H1 (cell line): ENCODE measurements around the gene PRSS22. TPM values are rescaled to one million over a fixed set of nuclear protein-coding genes. Genes with fewer than 3 reads are reported as not detected.

Experiments
- CTCF ChIA-PET: fragments of 300-600 bp; sonication (Branson Sonifier 250); formaldehyde crosslinking; loops from one replicate; lab custom pipeline; 2021; ENCODE audit not compliant: partially characterized antibody; lab: Charles Lee
- POLR2A ChIA-PET: fragments of 300-600 bp; sonication (Branson Sonifier 250); formaldehyde crosslinking; loops from one replicate; lab custom pipeline; 2021; ENCODE audit warnings: inconsistent platforms; ENCODE audit not compliant: partially characterized antibody; lab: Charles Lee
- DNase-seq, 2 experiments: peaks; one replicate each; pipeline versions ENCODE4 v3.0.0 to v3.0.0-alpha.2; 2010 to 2022; ENCODE audit warnings: low spot score in 2 of 2, low read depth in 1 of 2, mixed read lengths in 1 of 2
- FAIRE-seq: peaks from 2 replicates; lab custom pipeline; 2011; peaks lifted over from hg19 to GRCh38; lab: Jason Lieb, UNC
- H2AFZ ChIP-seq: 2 replicates; pipeline ENCODE4 v1.8.1; 2012; ENCODE audit warnings: low read length, inconsistent platforms
- H2AK5ac ChIP-seq: 2 replicates; pipeline ENCODE4 v1.6.1; 2013; ENCODE audit warnings: low read depth, low read length
- H2BK120ac ChIP-seq: replicated peaks from 2 replicates; pipeline ENCODE3; 2013; ENCODE audit warnings: low read depth, low read length, inconsistent platforms
- H2BK12ac ChIP-seq: 2 replicates; pipeline ENCODE4 v1.6.1; 2013; ENCODE audit warnings: low read depth, low read length
- H2BK15ac ChIP-seq: 2 replicates; pipeline ENCODE4 v1.6.1; 2013; ENCODE audit warnings: low read length
- H2BK20ac ChIP-seq: 2 replicates; pipeline ENCODE4 v1.6.1; 2013; ENCODE audit warnings: low read length
- H2BK5ac ChIP-seq: 2 replicates; pipeline ENCODE4 v1.6.1; 2013; ENCODE audit warnings: low read depth, low read length
- H3K14ac ChIP-seq: 2 replicates; pipeline ENCODE4 v1.6.1; 2013; ENCODE audit warnings: inconsistent platforms; ENCODE audit not compliant: insufficient read length
- H3K18ac ChIP-seq: 2 replicates; pipeline ENCODE4 v1.6.1; 2013; ENCODE audit warnings: low read length; ENCODE audit errors: extremely low read depth
- H3K23ac ChIP-seq: 2 replicates; pipeline ENCODE4 v1.6.1; 2013; ENCODE audit warnings: inconsistent platforms; ENCODE audit not compliant: insufficient read length
- H3K23me2 ChIP-seq: 2 replicates; pipeline ENCODE4 v1.6.1; 2013; ENCODE audit warnings: low read depth, low read length
- H3K27ac ChIP-seq: 2 replicates; pipeline ENCODE4 v1.6.1; 2011; ENCODE audit warnings: low read depth, low read length, inconsistent platforms
- H3K27me3 ChIP-seq, 4 experiments: replicated peaks in 1 of 4; 1 replicate in 1 of 4; 2 replicates in 3 of 4; pipeline versions ENCODE4 v1.6.1 to v1.8.1; 2011 to 2013; ENCODE audit warnings: low read length in 3 of 4, mild to moderate bottlenecking in 3 of 4, inconsistent platforms in 2 of 4, mixed read lengths in 2 of 4, moderate library complexity in 1 of 4; ENCODE audit not compliant: control insufficient read depth in 3 of 4, insufficient read depth in 3 of 4; ENCODE audit errors: extremely low read depth in 1 of 4
- H3K36me3 ChIP-seq, 4 experiments: 2 replicates each; pipeline versions ENCODE4 v1.6.1 to v1.8.1; 2011 to 2013; ENCODE audit warnings: mild to moderate bottlenecking in 4 of 4, low read length in 3 of 4, moderate library complexity in 2 of 4, control low read depth in 1 of 4, inconsistent platforms in 1 of 4; ENCODE audit not compliant: insufficient read depth in 4 of 4, control insufficient read depth in 2 of 4
- H3K4ac ChIP-seq: replicated peaks from 2 replicates; pipeline ENCODE3; 2013; ENCODE audit warnings: low read length, low read depth, mixed read lengths, inconsistent platforms; ENCODE audit not compliant: insufficient read length
- H3K4me1 ChIP-seq, 4 experiments: replicated peaks in 1 of 4; 1 replicate in 1 of 4; 2 replicates in 3 of 4; pipeline versions ENCODE4 v1.6.1 to v1.8.1; 2011 to 2013; ENCODE audit warnings: low read length in 3 of 4, inconsistent platforms in 2 of 4, mixed read lengths in 1 of 4; ENCODE audit not compliant: insufficient read depth in 4 of 4, control insufficient read depth in 3 of 4
- H3K4me2 ChIP-seq, 2 experiments: 2 replicates each; pipeline versions ENCODE4 v1.6.1 to v1.8.1; 2011 to 2013; ENCODE audit warnings: low read depth in 2 of 2, low read length in 2 of 2, control low read depth in 1 of 2, inconsistent platforms in 1 of 2, mild to moderate bottlenecking in 1 of 2; ENCODE audit not compliant: insufficient read depth in 1 of 2
- H3K4me3 ChIP-seq, 4 experiments: fragments of 200-600, 300-600 bp in 1 of 4; sonication (generic), shearing (Covaris generic), sonication (Bioruptor Twin) in 1 of 4; 2 replicates each; pipeline versions ENCODE4 v1.5.1 to v1.8.1; 2011 to 2016; ENCODE audit warnings: low read length in 4 of 4, low read depth in 3 of 4, control low read depth in 2 of 4, inconsistent platforms in 2 of 4, mild to moderate bottlenecking in 2 of 4, mixed read lengths in 1 of 4, moderate library complexity in 1 of 4; ENCODE audit not compliant: insufficient read depth in 2 of 4; ENCODE audit errors: extremely low read depth in 1 of 4
- H3K56ac ChIP-seq: replicated peaks from 2 replicates; pipeline ENCODE3; 2013; ENCODE audit warnings: low read depth, mild to moderate bottlenecking, mixed read lengths, low read length, inconsistent platforms; ENCODE audit not compliant: insufficient read length
- H3K79me1 ChIP-seq: 2 replicates; pipeline ENCODE4 v1.6.1; 2013; ENCODE audit warnings: low read depth, low read length, control low read depth
- H3K79me2 ChIP-seq, 2 experiments: 2 replicates each; pipeline versions ENCODE4 v1.6.1 to v1.8.1; 2012 to 2013; ENCODE audit warnings: low read length in 2 of 2, mild to moderate bottlenecking in 2 of 2, inconsistent platforms in 1 of 2; ENCODE audit not compliant: insufficient read depth in 2 of 2, control insufficient read depth in 1 of 2
- H3K9ac ChIP-seq, 4 experiments: replicated peaks in 1 of 4; 1 replicate in 1 of 4; 2 replicates in 3 of 4; pipeline versions ENCODE4 v1.6.1 to v1.8.1; 2011 to 2013; ENCODE audit warnings: low read depth in 3 of 4, low read length in 3 of 4, control low read depth in 2 of 4, mild to moderate bottlenecking in 2 of 4, moderate library complexity in 2 of 4, inconsistent platforms in 1 of 4; ENCODE audit errors: extremely low read depth in 1 of 4
- H3K9me3 ChIP-seq, 2 experiments: 2 replicates each; pipeline versions ENCODE4 v1.6.1 to v1.8.1; 2012 to 2013; ENCODE audit warnings: mild to moderate bottlenecking in 2 of 2, moderate library complexity in 2 of 2, control low read depth in 1 of 2, inconsistent platforms in 1 of 2, low read depth in 1 of 2, low read length in 1 of 2, mixed read lengths in 1 of 2; ENCODE audit not compliant: insufficient read depth in 2 of 2
- H4K20me1 ChIP-seq, 2 experiments: replicated peaks in 1 of 2; 2 replicates each; pipeline versions ENCODE3 to v1.8.1; 2011 to 2013; ENCODE audit warnings: inconsistent platforms in 2 of 2, low read length in 2 of 2, mild to moderate bottlenecking in 1 of 2; ENCODE audit not compliant: insufficient read depth in 2 of 2, control insufficient read depth in 1 of 2
- H4K5ac ChIP-seq: 2 replicates; pipeline ENCODE4 v1.6.1; 2013; ENCODE audit warnings: low read length, low read depth, mixed read lengths, inconsistent platforms; ENCODE audit not compliant: insufficient read length
- H4K8ac ChIP-seq: 2 replicates; pipeline ENCODE4 v1.8.0; 2013; ENCODE audit warnings: mild to moderate bottlenecking, moderate library complexity, low read length, inconsistent platforms; ENCODE audit not compliant: insufficient read depth; ENCODE audit errors: extremely low read depth
- H4K91ac ChIP-seq: replicated peaks from 2 replicates; pipeline ENCODE3; 2013; ENCODE audit warnings: low read length, mixed read lengths, inconsistent platforms; ENCODE audit not compliant: insufficient read length
- ASH2L ChIP-seq: fragments of 200-600, 300-600 bp; sonication (generic); IDR thresholded peaks from one replicate; pipeline ENCODE4 v1.7.1; 2017; ENCODE audit warnings: low read length
- BACH1 ChIP-seq: IDR thresholded peaks from 2 replicates; pipeline ENCODE4 v1.6.1; 2012; ENCODE audit warnings: low read length, improper control_type of control experiment
- CHD1 ChIP-seq: IDR thresholded peaks from 2 replicates; pipeline ENCODE4 v1.6.1; 2012; ENCODE audit warnings: low read depth, low read length, improper control_type of control experiment
- EZH2 ChIP-seq: fragments of 200-600 bp; sonication (generic); IDR thresholded peaks from 2 replicates; pipeline ENCODE4 v1.7.1; 2012; ENCODE audit warnings: low read depth, mild to moderate bottlenecking, moderate library complexity, low read length, inconsistent platforms; ENCODE audit not compliant: severe bottlenecking
- HDAC2 ChIP-seq, 2 experiments: fragments of 300-600 bp in 1 of 2; sonication (generic) in 1 of 2; IDR thresholded peaks; 2 replicates each; pipeline ENCODE4 v1.6.1; 2011 to 2012; ENCODE audit warnings: low read depth in 2 of 2, low read length in 2 of 2, mild to moderate bottlenecking in 2 of 2, moderate library complexity in 2 of 2, borderline replicate concordance in 1 of 2, inconsistent platforms in 1 of 2
- NANOG ChIP-seq: IDR thresholded peaks from 2 replicates; pipeline ENCODE4 v1.6.1; 2011; ENCODE audit warnings: low read length, low read depth, mild to moderate bottlenecking, inconsistent platforms; ENCODE audit not compliant: insufficient read depth, poor library complexity, severe bottlenecking
- NRF1 ChIP-seq: IDR thresholded peaks from 2 replicates; pipeline ENCODE4 v1.6.1; 2011; ENCODE audit warnings: mild to moderate bottlenecking, low read depth, low read length, improper control_type of control experiment
- PHF8 ChIP-seq: fragments of 200-600 bp; sonication (generic); conservative IDR thresholded peaks from 2 replicates; pipeline ENCODE4 v1.7.1; 2012; ENCODE audit warnings: low read depth, mild to moderate bottlenecking, inconsistent platforms, low read length, moderate library complexity
- SP2 ChIP-seq: IDR thresholded peaks from 2 replicates; pipeline ENCODE4 v1.6.1; 2012; ENCODE audit warnings: mild to moderate bottlenecking, low read length, inconsistent platforms
- YY1 ChIP-seq: IDR thresholded peaks from 2 replicates; pipeline ENCODE4 v1.6.1; 2011; ENCODE audit warnings: low read depth, mild to moderate bottlenecking, low read length
- WGBS, 2 experiments: shearing (Covaris generic) in 1 of 2; methylation state at CpG; one replicate each; pipeline versions ENCODE4 v1.1.6 to v1.1.7; 2013 to 2015; ENCODE audit warnings: low lambda C conversion rate in 2 of 2, mixed read lengths in 2 of 2, inconsistent platforms in 1 of 2, low coverage in 1 of 2, missing lambda C conversion rate in 1 of 2; ENCODE audit not compliant: insufficient replicate concordance in 2 of 2, insufficient coverage in 1 of 2, insufficient read length in 1 of 2; ENCODE audit errors: extremely low coverage in 1 of 2, missing lambda C conversion rate in 1 of 2; 5-methylcytosine and 5-hydroxymethylcytosine counted together
- polyA plus RNA-seq, 7 experiments: library from polyadenylated mRNA; depleted of rRNA in 3 of 7; stranded (reverse) in 5 of 7; unstranded in 2 of 7; fragments of >200 nt in 5 of 7; fragments of 200-250 nt in 2 of 7; gene quantifications; 1 replicate in 5 of 7; 2 replicates in 1 of 7; 4 replicates in 1 of 7; pipeline versions ENCODE4 v1.2.1 to v1.2.3, GENCODE V29; 2011 to 2013; ENCODE audit warnings: missing spikeins in 2 of 7, mixed read lengths in 2 of 7
- total RNA-seq: library from RNA; stranded (reverse); fragmentation: NEBNext Ultra II Directional; extraction: Animal tissue kit (Norgen Biotek cat#: 25700); gene quantifications from 2 replicates; pipeline ENCODE4 v1.2.1, GENCODE V29; 2021

The PRSS22 gene
- total and polyA plus RNA-seq, 2 of the 8 experiments (the other 6 are each of a cell fraction or from before 2014, with no cell fraction given) = 4.0 to 4.4 TPM

DNA sequence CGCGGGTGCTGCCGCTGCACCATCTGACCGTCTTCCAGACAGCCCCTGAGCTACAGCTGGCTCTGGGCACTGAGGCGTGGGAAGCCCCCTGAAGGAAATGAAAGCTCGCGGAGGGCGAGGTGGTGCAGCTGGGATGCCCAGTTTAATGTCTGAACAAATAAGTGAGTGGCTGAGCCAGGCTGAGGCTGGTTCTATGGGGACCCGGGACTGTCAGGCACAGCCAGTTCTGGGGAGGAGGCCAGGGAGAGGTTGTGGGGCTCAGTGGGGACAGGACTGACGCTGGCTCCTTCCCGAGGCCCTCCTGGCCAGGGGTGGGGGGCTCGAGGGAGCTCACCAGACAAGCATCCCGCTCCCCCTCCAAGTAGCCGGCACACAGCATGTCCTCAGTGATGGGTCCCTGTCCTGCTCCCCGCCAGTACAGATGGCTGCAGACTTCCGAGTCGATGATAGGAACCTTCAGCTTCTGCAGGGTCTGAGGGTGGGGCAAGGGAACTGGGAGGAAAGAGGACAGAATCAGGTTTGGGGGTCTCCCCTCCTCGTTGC, 4.4 kb downstream of the PRSS22 start:
- H3K4me3 ChIP-seq = no peak overlapping the region
- H3K18ac ChIP-seq = no peak overlapping the region
- POLR2A ChIA-PET = interaction anchor here (1.2 to 1.7 kb wide), 3 partner anchors 11 to 171 kb away, joined by 3 read pairs; partner anchors contain the start of gene KCTD5
- 90% methylated on average over 15 of the region's 18 CpGs; no CpG with 5 or more reads in 1 of the 2 experiments for WGBS, 2 experiments
- no peak overlapping the region for H3K56ac ChIP-seq
- no peak overlapping the region for H4K5ac ChIP-seq
- H3K14ac ChIP-seq = no peak overlapping the region
- peaks cover 0 to 3% (median 0%) of the 10 kb centered on the region in 4 experiments; a peak in 1 of 8 replicates for H3K36me3 ChIP-seq
- H3K4me2 ChIP-seq = no peak overlapping the region
- no peak overlapping the region for H3K4ac ChIP-seq
- no peak for FAIRE-seq
- H4K8ac ChIP-seq = no peak overlapping the region
- no peak overlapping the region for H4K91ac ChIP-seq
- H3K9ac ChIP-seq = no peak overlapping the region
- no peak overlapping the region for H2BK15ac ChIP-seq
- H3K27ac ChIP-seq = no peak overlapping the region
- DNase-seq = no peak
- no peaks in the 10 kb centered on the region for H3K79me2 ChIP-seq
- H3K23me2 ChIP-seq = peaks cover 11% of the 10 kb centered on the region; the same call in 1 of the 2 replicates
- no peak overlapping the region for H2BK120ac ChIP-seq
- no peak overlapping the region for H2AFZ ChIP-seq
- no peak overlapping the region for H2BK20ac ChIP-seq
- no peak overlapping the region for H2AK5ac ChIP-seq
- peaks cover under 1 to 17% (median 6%) of the 10 kb centered on the region in 4 experiments; a peak in 4 of 7 replicates for H3K27me3 ChIP-seq
- H3K23ac ChIP-seq = no peak overlapping the region
- H2BK5ac ChIP-seq = no peak overlapping the region
- no peaks in the 10 kb centered on the region for H3K79me1 ChIP-seq
- TF ChIP-seq NANOG (no peak), HDAC2 (IDR thresholded peaks at IDR 0.05; ENCODE audit: borderline replicate concordance in 1 of 2, low read depth in 2 of 2, low read length in 2 of 2) (no peak), CHD1 (no peak), YY1 (no peak), ASH2L (no peak), SP2 (no peak), EZH2 (no peak), PHF8 (no peak), NRF1 (no peak), BACH1 (no peak)
- TF ChIP-seq, all 59 proteins: peak for 0
- Histone ChIP-seq H2BK12ac (no peak overlapping the region), H3K9me3 (peaks cover 8 to 15% of the 10 kb centered on the region in 2 experiments), H3K4me1 (peaks cover 0 to 10% (median 3%) of the 10 kb centered on the region in 4 experiments; a peak in 3 of 7 replicates), H4K20me1 (no peaks in the 10 kb centered on the region)
- CTCF ChIA-PET = interaction anchor here (0.6 to 7.3 kb wide), 24 partner anchors 10 to 125 kb away, joined by 3 to 74 read pairs (median 6); partner anchors contain the start of gene ZG16B
